HG03565 (cell line): ENCODE measurements around the gene UTP15.

Experiments used
- ATAC-seq: cut with Tn5 transposase; IDR thresholded peaks from one replicate; pipeline ENCODE4 v1.9.1; 2021; ENCODE audit warnings: mild to moderate bottlenecking, moderate library complexity; ENCODE audit not compliant: unreplicated experiment

UTP15 gene

DNA sequence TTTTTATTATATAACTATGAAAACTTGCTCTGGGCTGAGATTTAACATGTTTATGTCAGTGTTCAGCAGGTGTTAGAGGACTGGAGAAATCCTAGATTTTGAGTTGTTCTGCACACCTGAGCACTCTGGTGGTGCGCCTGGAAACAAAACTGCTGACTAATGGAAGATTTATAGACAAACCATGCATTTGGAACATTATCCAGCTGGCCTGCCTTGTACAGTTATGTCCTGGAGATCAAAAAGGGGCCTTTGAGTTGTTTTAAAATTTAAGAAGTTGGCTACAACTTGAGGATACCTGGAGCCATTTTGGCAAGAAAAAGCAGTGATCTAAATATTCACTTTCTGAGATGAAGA lies 54.8 kb downstream of the UTP15 start:
- ATAC-seq, result no peak

DNA sequence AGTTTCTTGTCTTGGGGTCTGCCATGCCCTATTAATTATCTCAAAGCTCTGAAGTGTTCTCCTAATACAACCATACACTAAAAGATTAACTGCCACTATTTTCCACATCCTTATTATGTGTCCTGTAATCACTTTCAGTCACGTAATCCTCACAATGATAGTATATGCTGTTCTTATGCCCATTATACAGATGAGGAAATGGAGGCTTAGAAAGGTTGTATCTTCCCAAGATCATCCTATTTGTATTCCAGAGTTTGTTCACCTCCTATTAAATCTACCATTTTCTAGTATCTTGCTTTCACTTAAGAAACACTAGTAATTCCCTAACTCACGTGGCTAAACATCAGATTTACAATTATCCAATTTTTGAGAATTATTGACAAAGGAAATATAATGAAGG lies 57.5 kb downstream of the UTP15 start:
- ATAC-seq, result no peak

GRCh38 chr5:73623901-73624404 lies 58.4 kb downstream of the UTP15 start:
- ATAC-seq, result no peak

- ATAC-seq, result no peak
These were observed 59.3 kb downstream of the UTP15 start for GRCh38 chr5:73624888-73625287.

- ATAC-seq, result no peak
These were observed 59.9 kb downstream of the UTP15 start for GRCh38 chr5:73625372-73625943.

DNA sequence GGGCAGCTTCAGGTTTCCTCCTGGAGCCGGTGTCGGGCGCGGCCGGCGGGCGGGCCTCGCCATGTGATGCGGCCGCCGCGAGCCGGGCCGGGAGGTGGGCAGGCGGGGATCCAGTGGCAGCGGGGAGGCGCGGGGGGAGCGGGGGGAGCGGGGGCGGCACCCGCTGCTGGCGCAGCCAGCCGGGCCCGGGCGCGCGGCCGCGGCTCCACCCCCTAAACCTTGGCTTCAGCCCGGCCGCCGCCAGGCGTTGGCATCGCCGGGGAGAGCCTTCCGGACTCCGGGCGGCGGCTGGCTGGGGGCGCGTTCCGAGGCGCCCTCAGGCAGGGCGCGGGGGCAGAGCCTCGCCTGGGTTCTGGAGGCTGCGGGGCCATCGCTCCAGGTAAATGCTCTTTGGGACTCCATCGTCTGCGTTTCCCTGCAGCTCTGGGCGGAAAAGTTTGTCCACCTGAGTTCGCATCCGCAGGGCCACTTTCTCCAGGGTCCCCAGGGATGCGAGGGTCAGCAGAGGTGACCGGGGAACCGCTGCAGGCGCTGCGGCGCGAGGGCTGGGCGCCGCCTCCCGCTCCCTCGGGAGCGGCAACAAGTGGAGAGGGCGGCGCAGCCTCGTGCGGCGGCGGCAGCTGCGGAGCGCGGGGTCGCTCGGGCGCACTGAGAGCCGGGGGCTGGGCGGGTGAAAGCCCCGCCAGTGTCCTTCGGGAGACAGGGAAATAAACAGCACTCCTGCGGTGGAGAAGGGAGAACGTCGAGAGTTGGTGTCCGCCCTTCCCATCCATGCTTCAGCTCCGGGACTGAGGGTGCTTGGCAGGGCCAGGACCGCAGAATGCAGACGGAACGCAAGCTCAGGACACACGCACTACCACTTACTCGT lies 60.6 kb downstream of the UTP15 start, which contains the start of gene ARHGEF28:
TSS of gene ARHGEF28 (plus strand) at position 253 of the 868 bp plus-strand sequence. CDS start 58,656 bp downstream, outside the sequence.
- ATAC-seq, result no peak

DNA sequence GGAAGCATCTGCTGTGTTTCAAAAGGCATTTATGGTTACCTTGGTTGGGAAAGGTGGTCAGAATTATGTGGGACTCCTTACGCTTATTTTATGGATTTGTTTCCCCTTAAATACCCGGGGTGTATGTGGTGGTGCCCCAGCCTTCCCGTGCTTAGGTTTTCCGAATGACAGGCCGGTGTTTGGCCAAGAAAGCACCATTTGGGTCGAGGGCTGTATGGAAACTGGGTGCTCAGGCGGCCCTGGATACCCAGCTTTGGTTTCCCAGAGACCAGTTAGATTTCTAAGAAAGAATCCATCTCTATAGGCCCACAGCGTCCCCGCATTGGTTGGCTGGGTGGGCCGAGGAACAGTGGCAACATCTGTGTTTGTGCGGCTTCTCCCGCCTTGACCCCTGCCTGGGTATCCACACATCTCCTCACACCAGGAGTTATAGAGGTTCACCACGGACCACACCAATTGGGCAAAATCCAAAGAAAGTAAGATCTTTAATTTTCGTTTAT lies 61.3 kb downstream of the UTP15 start:
- no peak for ATAC-seq

- no peak for ATAC-seq
These were observed 63.9 kb downstream of the UTP15 start for GRCh38 chr5:73629456-73629855.

DNA sequence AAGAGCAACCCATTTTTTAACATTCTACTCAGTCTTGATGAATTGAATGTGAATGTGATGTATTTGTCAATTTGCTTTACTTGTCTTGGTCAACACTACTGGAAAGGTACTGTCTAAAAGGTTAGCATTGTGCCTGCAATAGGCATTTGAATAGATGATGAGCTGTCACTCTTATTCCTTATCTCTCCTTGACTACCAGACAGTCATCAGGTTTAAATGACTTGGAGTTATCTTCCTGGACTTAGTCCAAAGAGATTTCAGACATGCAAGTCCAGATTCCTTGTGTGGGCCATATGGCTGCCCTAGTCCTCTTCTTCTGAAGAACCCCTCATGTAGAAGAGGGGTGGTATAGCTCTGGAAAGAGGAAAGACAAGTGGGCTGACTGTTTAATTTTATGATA lies 65.2 kb downstream of the UTP15 start:
- no peak for ATAC-seq

DNA sequence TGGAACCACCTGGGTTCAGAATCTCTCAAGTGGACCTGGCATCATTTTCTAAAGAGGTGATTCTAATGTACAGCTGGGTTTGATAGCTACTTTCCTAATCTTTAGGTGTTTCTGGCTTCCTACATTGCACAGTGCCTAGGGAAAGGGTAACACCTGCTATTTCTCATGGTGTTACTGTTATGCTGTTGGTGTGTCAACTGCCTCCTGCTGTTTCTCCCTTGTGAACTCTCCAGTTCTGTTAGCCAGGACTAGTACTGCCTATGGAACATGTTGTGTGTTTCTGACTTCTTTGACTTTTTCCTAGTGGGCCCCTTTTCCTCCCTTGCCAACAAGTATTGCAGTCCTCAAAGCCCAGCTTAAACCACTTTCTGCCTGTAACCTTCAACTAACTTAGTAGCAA lies 66.0 kb downstream of the UTP15 start:
- ATAC-seq, result no peak
